GM23338 (cell line): ENCODE measurements around the gene IL31. TPM values are rescaled to one million over a fixed set of nuclear protein-coding genes. Genes with fewer than 3 reads are reported as not detected.

Experiments used
- ATAC-seq: fragments of 200-7000 bp; cut with Tn5 transposase; 3 replicates; pipeline ENCODE4 v1.9.1; 2020
- DNase-seq: peaks from one replicate; pipeline ENCODE4 v3.0.0-alpha.2; 2015; ENCODE audit warnings: low spot score
- H2AFZ ChIP-seq: fragments of 200-600 bp; sonication (generic); 2 replicates; pipeline ENCODE4 v1.8.0; 2016; ENCODE audit warnings: antibody characterized with exemption, mild to moderate bottlenecking, moderate library complexity
- H3F3A ChIP-seq: fragments of 200-600 bp; sonication (generic); replicated peaks from 2 replicates; pipeline ENCODE4 v1.8.0; 2017; ENCODE audit warnings: antibody characterized with exemption, mixed run types, low read depth
- H3K27ac ChIP-seq: fragments of 200-600 bp; sonication (generic); 2 replicates; pipeline ENCODE4 v1.6.1; 2016; ENCODE audit warnings: low read depth
- H3K27me3 ChIP-seq: fragments of 200-600 bp; sonication (generic); 2 replicates; pipeline ENCODE4 v1.8.0; 2016; ENCODE audit warnings: mild to moderate bottlenecking, mixed run types, moderate library complexity; ENCODE audit not compliant: insufficient read depth
- H3K36me3 ChIP-seq: fragments of 200-600 bp; sonication (generic); 2 replicates; pipeline ENCODE4 v1.8.0; 2016; ENCODE audit warnings: mild to moderate bottlenecking; ENCODE audit not compliant: insufficient read depth
- H3K4me1 ChIP-seq: fragments of 200-600 bp; sonication (generic); 2 replicates; pipeline ENCODE4 v1.8.0; 2016; ENCODE audit warnings: mild to moderate bottlenecking, moderate library complexity; ENCODE audit not compliant: insufficient read depth
- H3K4me2 ChIP-seq: fragments of 200-600 bp; sonication (generic); 2 replicates; pipeline ENCODE4 v1.7.1; 2017; ENCODE audit warnings: mixed run types
- H3K4me3 ChIP-seq: fragments of 200-600 bp; sonication (generic); 2 replicates; pipeline ENCODE4 v1.6.1; 2016; ENCODE audit warnings: mixed run types
- H3K79me2 ChIP-seq: fragments of 200-600 bp; sonication (generic); replicated peaks from 2 replicates; pipeline ENCODE4 v1.8.0; 2017; ENCODE audit warnings: mild to moderate bottlenecking; ENCODE audit not compliant: insufficient read depth
- H3K9me2 ChIP-seq: fragments of 200-600 bp; sonication (generic); 2 replicates; pipeline ENCODE4 v1.8.0; 2017; ENCODE audit not compliant: insufficient read depth
- H4K20me1 ChIP-seq: fragments of 200-600 bp; sonication (generic); replicated peaks from 2 replicates; pipeline ENCODE4 v1.8.0; 2017; ENCODE audit warnings: mild to moderate bottlenecking; ENCODE audit not compliant: insufficient read depth
- H3K27ac Mint-ChIP-seq: 2 replicates; pipeline ENCODE4 v1.8.0; 2020; ENCODE audit warnings: inconsistent platforms, mild to moderate bottlenecking, moderate library complexity, mixed read lengths
- H3K27me3 Mint-ChIP-seq: 3 replicates; pipeline ENCODE4 v1.8.0; 2022; ENCODE audit warnings: low read depth, mild to moderate bottlenecking, moderate library complexity, mixed read lengths, inconsistent platforms; ENCODE audit not compliant: insufficient read depth, poor library complexity
- H3K36me3 Mint-ChIP-seq: 3 replicates; pipeline ENCODE4 v1.8.0; 2021; ENCODE audit warnings: low read depth, mild to moderate bottlenecking, inconsistent platforms, moderate library complexity, mixed read lengths
- H3K4me1 Mint-ChIP-seq: 3 replicates; pipeline ENCODE4 v1.8.0; 2020; ENCODE audit warnings: mild to moderate bottlenecking, inconsistent platforms, mixed read lengths
- H3K4me3 Mint-ChIP-seq: 3 replicates; pipeline ENCODE4 v1.8.0; 2021; ENCODE audit warnings: moderate library complexity, mild to moderate bottlenecking, inconsistent platforms, mixed read lengths
- H3K9me3 Mint-ChIP-seq: 3 replicates; pipeline ENCODE4 v1.8.0; 2020; ENCODE audit warnings: moderate library complexity, mild to moderate bottlenecking, inconsistent platforms, mixed read lengths
- CREB1 ChIP-seq: fragments of 250-450 bp; sonication (Bioruptor Pico); IDR thresholded peaks from 2 replicates; pipeline ENCODE4 v1.5.0; 2020; ENCODE audit warnings: low read depth, mild to moderate bottlenecking, moderate library complexity
- JUNB ChIP-seq: IDR thresholded peaks from one replicate; pipeline ENCODE4 v1.6.1; 2016; ENCODE audit warnings: antibody characterized with exemption; ENCODE audit not compliant: unreplicated experiment
- NANOG ChIP-seq: IDR thresholded peaks from 2 replicates; pipeline ENCODE4 v1.6.1; 2016; ENCODE audit warnings: antibody characterized with exemption, borderline replicate concordance
- POLR2AphosphoS5 ChIP-seq: IDR thresholded peaks from 2 replicates; pipeline ENCODE4 v1.6.1; 2016; ENCODE audit warnings: antibody characterized with exemption, low read depth
- STAT1 ChIP-seq: IDR thresholded peaks from one replicate; pipeline ENCODE4 v1.6.1; 2016; ENCODE audit warnings: antibody characterized with exemption; ENCODE audit not compliant: unreplicated experiment
- ZNF114 ChIP-seq: fragments of 250-450 bp; sonication (Bioruptor Pico); IDR thresholded peaks from 2 replicates; pipeline ENCODE4 v1.5.0; 2020; ENCODE audit warnings: mild to moderate bottlenecking, moderate library complexity
- polyA plus RNA-seq: library from polyadenylated mRNA; unstranded; fragments of >200 nt; fragmentation: Nextera tagmentation; extraction: Ambion mirVana; gene quantifications from 2 replicates; pipeline ENCODE4 v1.2.1, GENCODE V29; 2016
- total RNA-seq: library from RNA; depleted of rRNA; stranded (reverse); fragments of >200 nt; shearing (Covaris generic); gene quantifications from 2 replicates; pipeline ENCODE4 v1.2.3, GENCODE V29; 2014
- TF ChIP-seq, protein P1 (sequence below): fragments of 250-450 bp; sonication (Bioruptor Pico); IDR thresholded peaks from 2 replicates; pipeline ENCODE4 v1.5.0; 2020; ENCODE audit warnings: mild to moderate bottlenecking, moderate library complexity
- TF ChIP-seq, protein P2 (sequence below): IDR thresholded peaks from 2 replicates; pipeline ENCODE4 v1.6.1; 2016; ENCODE audit warnings: antibody characterized with exemption
- TF ChIP-seq, protein P3 (sequence below), 2 experiments: fragments of 200-600 bp in 1 of 2; sonication (generic) in 1 of 2; conservative IDR thresholded peaks; 2 replicates each; pipeline versions ENCODE4 v1.5.1 to v1.6.1; 2016 to 2017; ENCODE audit warnings: antibody characterized with exemption in 2 of 2, low read depth in 2 of 2, mild to moderate bottlenecking in 2 of 2, moderate library complexity in 1 of 2

IL31 gene
- total and polyA plus RNA-seq, 2 experiments from 2014 or later, result not detected

DNA sequence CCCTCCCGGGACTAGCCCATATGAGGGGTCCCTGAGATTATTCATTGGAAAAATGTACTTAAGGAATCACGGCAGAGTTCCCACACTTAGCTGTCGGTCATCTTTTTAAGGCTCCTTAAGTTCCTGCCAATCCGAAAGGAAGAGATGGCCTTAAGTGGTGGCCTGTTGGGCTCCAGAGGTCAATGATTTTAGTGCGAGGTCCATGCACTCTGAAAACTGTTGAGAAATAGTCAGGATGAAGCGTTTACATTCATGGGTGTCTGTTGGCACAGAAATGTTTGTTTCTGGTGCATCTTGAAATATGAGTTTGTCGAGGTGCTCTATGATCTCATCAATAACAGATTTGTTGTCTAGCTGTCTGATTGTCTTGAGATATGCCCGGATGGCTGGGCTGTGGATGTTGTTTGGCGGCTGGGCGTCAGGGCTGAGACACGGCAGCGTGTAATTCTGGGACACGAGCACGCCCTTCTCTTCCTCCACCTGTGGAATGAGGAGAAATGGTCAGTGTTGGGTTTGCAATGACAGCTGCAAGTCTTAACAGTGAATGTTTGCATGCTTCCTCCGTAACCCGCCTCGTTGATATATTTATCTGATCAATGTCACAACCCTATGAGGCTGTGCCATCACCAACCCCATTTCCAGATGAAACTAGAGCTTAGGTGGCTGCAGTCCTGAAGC, 1.6 kb downstream of the IL31 start (continued):
- TF ChIP-seq, protein P1, sequence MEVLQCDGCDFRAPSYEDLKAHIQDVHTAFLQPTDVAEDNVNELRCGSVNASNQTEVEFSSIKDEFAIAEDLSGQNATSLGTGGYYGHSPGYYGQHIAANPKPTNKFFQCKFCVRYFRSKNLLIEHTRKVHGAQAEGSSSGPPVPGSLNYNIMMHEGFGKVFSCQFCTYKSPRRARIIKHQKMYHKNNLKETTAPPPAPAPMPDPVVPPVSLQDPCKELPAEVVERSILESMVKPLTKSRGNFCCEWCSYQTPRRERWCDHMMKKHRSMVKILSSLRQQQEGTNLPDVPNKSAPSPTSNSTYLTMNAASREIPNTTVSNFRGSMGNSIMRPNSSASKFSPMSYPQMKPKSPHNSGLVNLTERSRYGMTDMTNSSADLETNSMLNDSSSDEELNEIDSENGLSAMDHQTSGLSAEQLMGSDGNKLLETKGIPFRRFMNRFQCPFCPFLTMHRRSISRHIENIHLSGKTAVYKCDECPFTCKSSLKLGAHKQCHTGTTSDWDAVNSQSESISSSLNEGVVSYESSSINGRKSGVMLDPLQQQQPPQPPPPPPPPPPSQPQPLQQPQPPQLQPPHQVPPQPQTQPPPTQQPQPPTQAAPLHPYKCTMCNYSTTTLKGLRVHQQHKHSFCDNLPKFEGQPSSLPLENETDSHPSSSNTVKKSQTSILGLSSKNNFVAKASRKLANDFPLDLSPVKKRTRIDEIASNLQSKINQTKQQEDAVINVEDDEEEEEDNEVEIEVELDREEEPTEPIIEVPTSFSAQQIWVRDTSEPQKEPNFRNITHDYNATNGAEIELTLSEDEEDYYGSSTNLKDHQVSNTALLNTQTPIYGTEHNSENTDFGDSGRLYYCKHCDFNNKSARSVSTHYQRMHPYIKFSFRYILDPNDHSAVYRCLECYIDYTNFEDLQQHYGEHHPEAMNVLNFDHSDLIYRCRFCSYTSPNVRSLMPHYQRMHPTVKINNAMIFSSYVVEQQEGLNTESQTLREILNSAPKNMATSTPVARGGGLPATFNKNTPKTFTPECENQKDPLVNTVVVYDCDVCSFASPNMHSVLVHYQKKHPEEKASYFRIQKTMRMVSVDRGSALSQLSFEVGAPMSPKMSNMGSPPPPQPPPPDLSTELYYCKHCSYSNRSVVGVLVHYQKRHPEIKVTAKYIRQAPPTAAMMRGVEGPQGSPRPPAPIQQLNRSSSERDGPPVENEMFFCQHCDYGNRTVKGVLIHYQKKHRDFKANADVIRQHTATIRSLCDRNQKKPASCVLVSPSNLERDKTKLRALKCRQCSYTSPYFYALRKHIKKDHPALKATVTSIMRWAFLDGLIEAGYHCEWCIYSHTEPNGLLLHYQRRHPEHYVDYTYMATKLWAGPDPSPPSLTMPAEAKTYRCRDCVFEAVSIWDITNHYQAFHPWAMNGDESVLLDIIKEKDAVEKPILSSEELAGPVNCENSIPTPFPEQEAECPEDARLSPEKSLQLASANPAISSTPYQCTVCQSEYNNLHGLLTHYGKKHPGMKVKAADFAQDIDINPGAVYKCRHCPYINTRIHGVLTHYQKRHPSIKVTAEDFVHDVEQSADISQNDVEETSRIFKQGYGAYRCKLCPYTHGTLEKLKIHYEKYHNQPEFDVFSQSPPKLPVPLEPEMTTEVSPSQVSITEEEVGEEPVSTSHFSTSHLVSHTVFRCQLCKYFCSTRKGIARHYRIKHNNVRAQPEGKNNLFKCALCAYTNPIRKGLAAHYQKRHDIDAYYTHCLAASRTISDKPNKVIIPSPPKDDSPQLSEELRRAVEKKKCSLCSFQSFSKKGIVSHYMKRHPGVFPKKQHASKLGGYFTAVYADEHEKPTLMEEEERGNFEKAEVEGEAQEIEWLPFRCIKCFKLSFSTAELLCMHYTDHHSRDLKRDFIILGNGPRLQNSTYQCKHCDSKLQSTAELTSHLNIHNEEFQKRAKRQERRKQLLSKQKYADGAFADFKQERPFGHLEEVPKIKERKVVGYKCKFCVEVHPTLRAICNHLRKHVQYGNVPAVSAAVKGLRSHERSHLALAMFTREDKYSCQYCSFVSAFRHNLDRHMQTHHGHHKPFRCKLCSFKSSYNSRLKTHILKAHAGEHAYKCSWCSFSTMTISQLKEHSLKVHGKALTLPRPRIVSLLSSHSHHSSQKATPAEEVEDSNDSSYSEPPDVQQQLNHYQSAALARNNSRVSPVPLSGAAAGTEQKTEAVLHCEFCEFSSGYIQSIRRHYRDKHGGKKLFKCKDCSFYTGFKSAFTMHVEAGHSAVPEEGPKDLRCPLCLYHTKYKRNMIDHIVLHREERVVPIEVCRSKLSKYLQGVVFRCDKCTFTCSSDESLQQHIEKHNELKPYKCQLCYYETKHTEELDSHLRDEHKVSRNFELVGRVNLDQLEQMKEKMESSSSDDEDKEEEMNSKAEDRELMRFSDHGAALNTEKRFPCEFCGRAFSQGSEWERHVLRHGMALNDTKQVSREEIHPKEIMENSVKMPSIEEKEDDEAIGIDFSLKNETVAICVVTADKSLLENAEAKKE (CRISPR knock-in tag), result no peak
- TF ChIP-seq STAT1 (no peak), POLR2AphosphoS5 (no peak), ZNF114 (CRISPR knock-in tag) (no peak)
- TF ChIP-seq, protein P2, sequence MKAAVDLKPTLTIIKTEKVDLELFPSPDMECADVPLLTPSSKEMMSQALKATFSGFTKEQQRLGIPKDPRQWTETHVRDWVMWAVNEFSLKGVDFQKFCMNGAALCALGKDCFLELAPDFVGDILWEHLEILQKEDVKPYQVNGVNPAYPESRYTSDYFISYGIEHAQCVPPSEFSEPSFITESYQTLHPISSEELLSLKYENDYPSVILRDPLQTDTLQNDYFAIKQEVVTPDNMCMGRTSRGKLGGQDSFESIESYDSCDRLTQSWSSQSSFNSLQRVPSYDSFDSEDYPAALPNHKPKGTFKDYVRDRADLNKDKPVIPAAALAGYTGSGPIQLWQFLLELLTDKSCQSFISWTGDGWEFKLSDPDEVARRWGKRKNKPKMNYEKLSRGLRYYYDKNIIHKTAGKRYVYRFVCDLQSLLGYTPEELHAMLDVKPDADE, result no peak

DNA sequence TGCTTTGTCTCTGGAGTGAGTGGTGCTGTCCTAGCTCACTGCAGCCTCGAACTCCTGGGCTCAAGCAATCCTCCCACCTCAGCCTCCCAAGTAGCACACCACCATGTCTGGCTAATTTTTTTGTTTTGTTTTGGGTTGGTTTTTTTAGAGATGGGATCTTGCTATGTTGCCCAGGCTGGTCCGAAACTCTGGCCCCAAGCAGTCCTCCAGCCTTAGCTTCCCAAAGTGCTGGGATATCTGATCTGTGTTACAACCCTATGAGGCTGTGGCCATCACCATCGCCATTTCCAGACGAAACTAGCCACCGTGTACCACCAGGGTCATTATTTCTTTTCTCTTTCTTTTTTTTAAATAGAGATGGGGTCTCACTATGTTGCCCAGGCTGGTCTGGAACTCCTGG, 2.6 kb downstream of the IL31 start:
- Histone ChIP-seq H3K36me3 (no peaks in the 10 kb centered on the region), H4K20me1 (no peaks in the 10 kb centered on the region), H3K79me2 (no peaks in the 10 kb centered on the region), H3F3A (no peaks in the 10 kb centered on the region), H3K9me2 (no peaks in the 10 kb centered on the region), H3K27me3 (no peaks in the 10 kb centered on the region), H2AFZ (no peak overlapping the region), H3K27ac (no peak overlapping the region), H3K4me3 (no peak overlapping the region), H3K4me2 (no peak overlapping the region), H3K4me1 (no peaks in the 10 kb centered on the region)
- ATAC-seq, result no peak
- Mint-ChIP-seq H3K9me3 (no peaks in the 10 kb centered on the region), H3K27ac (no peak overlapping the region), H3K27me3 (peaks cover 4% of the 10 kb centered on the region), H3K4me3 (no peak overlapping the region), H3K4me1 (no peaks in the 10 kb centered on the region), H3K36me3 (no peaks in the 10 kb centered on the region)
- DNase-seq, result no peak
- TF ChIP-seq, protein P3, sequence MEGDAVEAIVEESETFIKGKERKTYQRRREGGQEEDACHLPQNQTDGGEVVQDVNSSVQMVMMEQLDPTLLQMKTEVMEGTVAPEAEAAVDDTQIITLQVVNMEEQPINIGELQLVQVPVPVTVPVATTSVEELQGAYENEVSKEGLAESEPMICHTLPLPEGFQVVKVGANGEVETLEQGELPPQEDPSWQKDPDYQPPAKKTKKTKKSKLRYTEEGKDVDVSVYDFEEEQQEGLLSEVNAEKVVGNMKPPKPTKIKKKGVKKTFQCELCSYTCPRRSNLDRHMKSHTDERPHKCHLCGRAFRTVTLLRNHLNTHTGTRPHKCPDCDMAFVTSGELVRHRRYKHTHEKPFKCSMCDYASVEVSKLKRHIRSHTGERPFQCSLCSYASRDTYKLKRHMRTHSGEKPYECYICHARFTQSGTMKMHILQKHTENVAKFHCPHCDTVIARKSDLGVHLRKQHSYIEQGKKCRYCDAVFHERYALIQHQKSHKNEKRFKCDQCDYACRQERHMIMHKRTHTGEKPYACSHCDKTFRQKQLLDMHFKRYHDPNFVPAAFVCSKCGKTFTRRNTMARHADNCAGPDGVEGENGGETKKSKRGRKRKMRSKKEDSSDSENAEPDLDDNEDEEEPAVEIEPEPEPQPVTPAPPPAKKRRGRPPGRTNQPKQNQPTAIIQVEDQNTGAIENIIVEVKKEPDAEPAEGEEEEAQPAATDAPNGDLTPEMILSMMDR (conservative IDR thresholded peaks at IDR 0.05; ENCODE audit: low read depth in 2 of 2), result no peak
- TF ChIP-seq NANOG (no peak), JUNB (no peak), STAT1 (no peak), CREB1 (CRISPR knock-in tag) (no peak)
